GOT3 (cell line): ENCODE results near the gene CHD6.

Source experiments
- DNase-seq: peaks from one replicate; lab custom pipeline; 2025; ENCODE audit warnings: mixed read lengths; lab: John Stamatoyannopoulos, UW

Gene CHD6

DNA sequence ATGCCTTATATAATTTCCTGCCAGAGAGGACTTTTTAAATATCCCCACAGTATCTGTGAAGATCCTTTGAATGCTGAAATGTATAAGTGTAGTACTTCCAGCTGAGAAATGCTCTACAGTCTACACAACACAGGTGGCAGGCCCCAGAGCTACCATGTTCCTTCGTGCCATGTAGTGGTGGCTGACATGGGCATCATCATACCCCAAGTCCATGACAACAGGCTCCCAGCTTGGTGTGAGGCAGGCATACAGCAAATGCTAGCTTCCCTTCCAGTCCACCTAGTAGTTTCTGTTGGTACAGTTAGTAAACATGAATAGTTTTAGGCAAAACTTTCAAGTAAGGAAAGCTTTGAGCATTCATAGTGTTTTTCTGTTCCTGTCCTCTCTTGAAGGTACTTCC is 190.3 kb downstream of the CHD6 start:
- no peak for DNase-seq

DNA sequence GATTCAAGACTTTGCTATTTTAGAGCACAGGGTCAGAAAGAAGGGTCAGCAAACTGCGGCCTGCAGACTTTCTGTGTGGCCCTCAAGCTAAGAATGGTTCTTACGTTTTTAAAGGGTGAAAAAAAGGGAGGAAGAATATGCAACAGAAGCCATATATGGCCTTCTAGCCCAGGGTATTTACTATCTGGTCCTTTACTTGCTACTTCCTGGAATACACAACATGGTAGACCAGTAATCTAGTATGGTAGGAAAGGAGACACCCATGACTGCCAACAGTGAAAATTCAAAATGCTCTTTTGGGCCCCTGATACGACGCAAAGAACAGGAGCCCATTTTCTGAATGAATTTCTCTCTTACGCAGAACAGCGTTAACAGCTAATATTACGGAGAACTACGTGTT is 191.2 kb downstream of the CHD6 start:
- DNase-seq = no peak

DNA sequence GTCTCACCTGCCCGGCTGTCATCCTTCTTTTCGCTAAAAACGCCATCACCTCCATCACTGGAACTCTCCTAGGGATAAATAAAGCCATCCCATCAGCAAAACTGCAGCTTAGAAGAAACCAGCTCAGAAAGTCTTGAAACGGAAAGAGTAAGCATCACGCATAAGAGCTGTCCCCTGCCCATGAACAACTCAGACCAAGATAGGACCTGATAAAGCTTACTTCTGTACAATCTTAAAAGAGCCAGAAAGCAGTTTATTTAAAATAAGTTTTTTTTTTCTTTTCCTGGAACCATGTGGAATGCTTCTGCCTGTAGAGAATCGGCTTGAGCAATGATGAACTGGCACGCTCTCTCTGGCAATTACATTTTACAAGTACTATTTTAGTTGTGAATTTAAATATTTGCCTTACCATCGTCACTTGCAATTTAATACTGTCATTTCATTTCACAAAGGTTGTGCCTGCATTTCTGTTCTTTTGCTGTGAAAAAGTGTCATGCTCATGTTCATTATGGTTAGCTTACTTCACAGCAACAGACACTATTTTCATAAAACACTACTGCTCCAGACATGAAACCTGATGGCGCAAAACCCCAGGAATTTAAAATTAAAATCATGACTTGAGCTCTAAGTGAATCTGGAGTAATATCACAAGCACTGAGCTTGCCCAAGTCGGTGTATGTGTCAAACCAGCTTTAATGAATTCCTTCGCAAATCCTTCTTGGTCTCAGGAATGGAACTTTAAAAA is 191.9 kb downstream of the CHD6 start:
- no peak for DNase-seq

DNA sequence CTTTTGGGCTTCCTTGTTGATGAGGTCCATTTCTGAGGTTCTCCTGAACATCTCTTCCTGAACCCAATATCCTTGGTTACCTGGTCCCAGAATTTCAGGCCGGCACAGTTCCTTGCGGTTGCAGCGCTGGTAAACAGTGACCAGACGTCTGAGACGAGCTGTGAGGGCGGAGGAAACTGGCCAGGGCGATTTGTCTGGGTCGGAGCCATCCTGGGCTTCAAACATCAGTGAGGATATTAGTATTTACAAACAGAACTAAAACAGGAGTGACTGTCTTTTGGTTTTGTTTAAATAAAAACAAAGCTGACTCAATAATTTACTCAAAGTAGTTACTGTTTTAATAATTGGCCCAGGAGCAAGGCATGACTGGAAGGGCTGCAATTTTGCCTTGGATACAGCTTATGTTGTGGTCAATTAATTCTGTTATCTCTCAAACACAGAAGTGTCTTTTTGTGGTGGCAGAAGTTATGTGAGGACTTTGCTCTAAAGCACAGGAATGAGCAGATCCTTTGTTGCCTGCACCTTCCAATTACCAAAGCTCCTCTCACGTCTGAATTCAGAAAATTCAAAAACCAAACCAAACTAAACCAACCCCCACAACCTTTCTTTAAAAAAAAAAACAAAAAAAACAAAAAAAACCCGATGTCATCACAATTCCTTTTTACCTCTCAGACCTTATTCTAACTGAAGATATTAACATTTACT is 192.8 kb downstream of the CHD6 start:
- no peak for DNase-seq

DNA sequence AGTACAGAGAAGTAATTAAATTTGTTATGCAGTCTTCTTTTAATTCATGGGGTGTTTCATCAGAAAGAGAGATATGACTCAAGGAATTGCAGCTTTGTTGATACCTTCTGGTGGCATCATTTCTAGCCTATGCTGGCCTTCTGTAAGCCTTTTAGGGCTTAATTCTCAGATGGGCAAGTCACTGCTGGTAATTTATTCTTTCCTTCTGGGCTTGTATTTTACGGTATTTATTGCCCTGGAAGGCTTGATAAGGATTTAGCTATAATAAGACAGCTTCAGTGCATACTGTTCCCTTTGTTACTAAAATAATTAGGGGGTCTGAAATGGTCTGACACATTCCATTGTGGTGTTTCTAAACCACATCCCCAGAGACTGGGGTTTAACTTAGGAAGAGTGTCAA is 193.6 kb downstream of the CHD6 start:
- DNase-seq = no peak

DNA sequence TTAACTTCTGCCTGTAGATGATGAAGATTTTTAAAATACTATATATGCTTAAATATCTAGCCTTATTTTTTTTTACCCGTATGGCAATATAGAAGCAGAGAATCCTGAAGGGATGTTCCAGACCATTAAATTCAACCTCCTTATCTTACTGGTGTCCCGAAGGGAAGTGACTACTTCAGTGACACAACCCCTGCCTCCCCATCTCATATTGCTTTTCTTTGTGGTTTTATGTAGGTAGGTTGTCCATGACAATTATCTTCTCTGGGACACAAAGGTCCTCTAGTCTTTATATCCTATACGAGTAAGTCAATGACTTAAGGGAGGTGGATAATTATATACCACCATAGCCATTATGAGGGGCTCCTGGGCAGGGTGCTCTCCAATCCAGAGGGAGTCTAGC is 194.2 kb downstream of the CHD6 start:
- no peak for DNase-seq

DNA sequence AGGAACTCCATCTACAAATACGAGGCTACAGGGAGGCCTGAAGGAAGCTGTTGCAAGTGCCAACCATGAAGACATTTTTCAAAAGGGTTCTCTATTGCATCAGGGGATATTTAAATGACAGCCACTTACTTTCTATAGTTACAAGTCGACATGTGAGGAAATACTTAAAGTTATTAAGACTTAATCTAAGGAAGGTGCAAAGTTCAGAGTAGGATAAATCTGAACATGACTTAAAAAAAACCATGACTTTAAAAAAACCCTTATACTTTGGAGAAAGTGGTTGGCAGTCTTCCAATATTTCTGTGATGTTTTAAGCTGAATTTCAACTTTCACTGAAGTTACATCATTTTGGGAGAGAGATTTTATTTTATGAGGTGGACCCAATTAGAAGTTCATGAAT is 195.2 kb downstream of the CHD6 start:
- no peak for DNase-seq

DNA sequence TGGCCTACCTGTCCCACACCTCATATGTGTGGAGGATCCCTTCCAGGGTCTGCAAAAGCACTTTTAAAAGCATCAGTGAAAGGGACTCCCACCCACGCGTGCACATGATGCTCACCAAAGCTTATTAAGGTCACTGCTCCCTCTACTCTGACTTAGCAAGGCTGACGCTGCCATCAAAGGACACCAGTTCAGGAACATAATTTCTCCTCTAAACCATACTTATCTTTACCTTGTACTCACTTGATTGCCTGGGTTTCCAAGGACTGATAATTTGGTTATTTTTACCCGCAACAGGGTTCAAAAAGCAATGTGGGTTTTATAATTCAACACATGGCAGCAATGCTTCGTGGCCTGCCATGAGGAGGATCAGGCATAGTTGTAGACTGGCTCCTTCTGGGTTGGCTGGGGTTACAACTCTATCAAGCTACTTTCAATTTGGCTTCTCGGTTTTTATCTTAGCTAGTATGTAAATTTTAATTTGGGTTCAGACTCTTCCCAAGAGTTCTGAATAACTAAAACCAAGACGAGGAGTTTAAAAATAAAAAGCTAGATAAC is 199.4 kb downstream of the CHD6 start:
- no peak for DNase-seq

DNA sequence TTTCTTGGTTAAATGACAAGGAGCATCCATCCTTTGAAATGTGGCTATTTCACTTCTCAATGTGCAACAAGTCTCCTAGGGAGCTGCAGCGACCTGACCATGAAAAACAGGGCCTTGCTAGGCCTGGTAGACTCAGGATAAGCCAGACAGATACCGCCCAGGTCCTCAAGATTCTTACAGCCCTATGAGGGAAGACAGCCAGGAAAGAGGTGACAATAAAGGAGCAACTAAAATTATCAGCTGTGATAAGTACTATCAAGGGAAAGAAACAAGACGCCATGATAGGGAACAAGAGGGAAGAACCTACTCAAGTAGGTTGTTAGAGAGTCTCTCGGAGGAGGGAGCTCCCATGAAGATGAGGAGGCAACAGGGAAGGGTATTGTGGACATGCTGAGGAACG is 200.1 kb downstream of the CHD6 start:
- no peak for DNase-seq

DNA sequence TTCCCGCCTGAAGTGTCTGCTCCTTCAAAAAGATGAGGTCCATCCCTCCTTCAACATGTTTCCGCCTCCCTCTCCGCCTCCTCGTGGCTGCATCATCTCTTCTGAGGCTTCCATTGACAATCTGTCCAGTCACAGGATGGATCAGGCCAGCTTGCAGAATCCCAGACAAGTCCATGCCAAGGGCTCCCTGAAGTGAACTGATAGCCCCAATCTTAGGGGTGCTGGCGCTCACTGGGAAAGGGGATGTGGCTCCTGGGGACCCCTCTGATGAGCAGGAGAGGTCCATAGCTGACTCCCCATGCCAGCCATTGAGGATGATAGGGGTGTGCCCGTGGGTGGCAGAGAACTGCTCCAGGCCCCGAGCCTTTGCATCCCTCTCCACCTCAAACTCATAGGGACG is 203.0 kb downstream of the CHD6 start:
- no peak for DNase-seq

DNA sequence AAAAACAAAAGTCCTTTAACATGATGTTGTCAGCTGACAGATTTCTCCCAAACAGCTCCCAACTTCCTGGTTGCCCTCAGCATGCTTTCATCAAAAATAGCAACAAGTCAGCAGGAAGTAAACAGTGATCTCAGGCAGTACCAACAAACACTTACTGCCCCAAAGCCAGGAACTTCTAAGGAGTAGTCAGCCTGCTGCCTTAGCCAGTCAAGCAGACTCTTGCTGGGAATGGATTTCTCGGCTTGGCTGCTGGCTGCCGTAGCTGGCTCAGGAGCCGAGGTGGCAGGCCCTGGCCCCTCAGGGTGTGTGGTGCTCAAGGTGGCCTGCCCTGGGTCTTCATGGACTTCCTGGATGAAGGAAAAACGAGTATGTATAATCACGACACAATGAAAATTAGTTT is 205.0 kb downstream of the CHD6 start:
- no peak for DNase-seq

DNA sequence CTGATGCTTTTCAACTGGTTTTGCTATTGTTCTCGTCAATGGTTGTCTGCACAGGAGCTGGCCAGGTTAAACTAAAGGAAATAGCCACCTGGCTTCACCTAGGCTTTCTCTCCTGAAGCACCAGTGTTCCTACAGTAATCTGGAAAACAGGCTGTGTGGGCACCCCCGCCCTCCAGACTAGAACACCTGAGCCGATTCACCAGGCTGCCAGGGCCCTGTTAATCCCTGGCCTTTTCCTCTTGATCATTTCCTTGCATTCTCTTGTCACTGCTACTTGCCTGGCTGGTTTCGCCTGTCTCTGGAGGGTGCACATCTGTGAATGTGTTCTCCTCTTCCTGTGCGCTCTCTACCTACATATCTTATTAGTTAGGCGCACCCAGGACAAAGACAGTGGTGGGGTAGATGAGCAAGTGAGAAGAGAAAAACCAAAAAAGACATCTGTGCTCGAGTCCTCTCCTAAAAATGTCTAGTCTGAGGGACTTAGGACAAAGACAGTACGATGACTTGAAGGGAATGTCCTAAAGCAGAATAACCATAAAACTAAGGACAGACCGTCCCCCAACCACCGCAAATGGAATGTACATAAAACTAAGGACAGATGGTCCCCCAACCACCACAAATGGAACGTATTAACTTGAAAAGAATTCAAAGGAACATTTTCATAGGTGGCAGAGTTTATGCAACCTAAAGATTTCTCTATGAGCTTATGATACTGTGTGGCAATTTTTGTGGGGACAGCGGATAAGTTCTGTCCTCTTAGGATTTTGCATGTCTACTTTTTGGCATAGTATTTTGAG is 205.7 kb downstream of the CHD6 start:
- DNase-seq = no peak

DNA sequence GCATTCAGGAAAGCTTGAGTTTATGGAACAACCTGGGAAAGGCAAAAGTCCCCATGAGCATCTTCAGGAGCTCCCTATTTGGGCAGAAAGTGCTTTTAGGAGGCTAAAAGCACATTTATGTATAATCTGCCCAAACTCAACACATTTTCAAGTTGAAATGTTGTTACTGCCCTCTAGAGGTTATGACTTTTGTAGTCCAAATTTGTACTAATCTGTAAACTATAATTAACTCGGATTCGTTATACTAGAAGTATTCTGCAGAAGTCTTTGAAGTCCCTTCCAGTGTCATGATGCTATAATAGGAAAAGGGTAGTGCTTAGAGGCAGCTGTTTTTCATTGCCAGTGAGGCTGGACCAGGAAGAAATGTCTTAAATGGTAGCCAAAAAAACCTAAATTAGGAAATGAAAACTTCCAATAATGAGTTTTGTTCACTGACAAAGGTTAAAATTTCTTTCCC is 206.8 kb downstream of the CHD6 start:
- DNase-seq = no peak

DNA sequence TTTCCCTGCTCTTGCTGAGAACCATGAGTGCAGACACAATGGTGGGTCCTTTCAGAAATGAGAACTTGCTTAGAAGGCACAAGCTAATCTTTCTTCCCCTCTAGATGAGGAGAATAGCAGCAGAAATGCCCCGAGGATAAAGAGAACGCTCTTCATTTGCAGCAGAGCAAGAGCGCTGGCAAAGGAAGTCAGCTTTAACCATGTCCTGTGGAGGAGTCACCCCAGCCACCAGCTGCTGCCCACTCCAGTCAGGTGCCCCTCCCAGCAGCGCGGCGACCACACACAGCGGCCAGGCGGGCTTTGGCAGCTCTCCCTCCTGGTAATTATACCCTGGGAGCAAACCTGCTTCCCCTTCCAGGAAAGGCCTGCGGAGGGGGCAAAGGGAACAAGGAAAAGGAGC is 209.2 kb downstream of the CHD6 start:
- DNase-seq = no peak

DNA sequence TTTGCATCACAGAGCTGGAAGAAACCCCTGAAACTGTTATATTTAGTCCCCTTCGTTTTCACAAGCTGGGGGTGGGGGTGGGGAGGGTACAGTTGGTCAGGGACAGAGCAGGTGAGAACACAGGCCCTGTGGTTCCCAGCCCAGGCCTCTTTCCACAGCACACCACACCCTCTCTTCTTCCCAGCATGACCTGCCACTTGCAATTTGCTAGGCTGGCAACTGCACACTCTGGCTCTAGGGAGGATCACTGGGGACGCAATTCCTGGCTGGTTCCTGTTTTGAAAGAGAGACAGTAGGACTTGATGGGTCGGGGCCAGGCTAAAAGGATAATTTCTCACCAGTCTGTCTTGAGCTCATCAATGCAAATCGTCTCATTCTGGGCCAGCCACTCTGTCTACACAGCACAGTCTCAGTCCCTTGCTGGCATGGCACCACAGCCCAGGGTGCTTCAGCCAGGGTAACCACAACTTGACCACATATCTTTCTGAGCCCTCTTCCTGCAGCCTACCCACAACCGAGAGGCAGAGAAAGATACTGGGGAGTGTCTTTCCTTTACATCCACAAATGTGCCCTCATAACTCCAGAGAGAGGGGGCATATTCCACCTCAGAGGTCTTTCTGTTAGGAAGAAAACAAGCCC is 209.9 kb downstream of the CHD6 start:
- DNase-seq = no peak

DNA sequence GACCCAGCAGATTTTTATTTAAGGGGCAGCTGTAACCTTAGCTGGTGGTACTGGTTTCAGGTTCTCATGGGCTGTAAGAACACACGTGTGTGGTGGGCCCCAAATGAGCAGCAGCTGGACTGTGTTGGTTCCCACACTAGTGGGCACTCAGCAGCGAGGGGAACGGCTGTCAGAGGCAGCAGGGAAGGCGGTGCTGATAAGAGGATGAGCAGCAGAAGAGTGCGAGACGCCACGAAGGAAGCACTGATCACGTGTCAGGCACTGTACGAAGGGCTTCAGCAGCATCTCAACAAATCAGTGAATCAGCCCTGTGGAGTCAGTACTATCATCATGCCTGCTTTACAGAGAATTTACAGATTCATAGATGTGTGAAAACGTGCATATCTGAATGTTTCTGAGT is 210.6 kb downstream of the CHD6 start:
- no peak for DNase-seq

DNA sequence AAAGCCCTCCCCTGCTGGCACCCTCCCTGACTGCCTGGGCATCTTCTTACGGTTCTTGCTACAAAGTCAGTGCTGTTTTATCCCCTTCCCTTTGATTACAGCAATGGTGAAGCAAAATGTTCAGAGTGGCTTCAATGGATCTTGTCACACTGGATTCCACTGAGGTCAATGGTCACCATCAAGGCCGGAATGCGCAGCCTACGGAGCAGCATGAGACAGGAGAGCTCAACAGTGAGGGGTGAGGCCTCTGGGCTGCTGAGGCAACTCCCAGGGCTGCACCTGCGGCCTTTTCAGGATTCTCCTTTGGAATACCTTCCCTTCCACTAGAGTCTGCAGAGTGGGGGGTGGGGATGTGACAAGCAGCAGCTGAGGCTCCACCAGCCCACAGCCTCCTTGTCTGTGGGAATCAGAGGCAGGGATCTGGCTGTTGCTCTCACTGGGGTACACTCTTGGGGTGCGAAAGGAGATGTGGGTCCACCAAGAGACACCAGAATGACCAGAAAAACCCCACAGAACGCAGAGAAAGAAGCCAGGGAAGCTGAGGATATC is 211.2 kb downstream of the CHD6 start:
- DNase-seq = no peak

DNA sequence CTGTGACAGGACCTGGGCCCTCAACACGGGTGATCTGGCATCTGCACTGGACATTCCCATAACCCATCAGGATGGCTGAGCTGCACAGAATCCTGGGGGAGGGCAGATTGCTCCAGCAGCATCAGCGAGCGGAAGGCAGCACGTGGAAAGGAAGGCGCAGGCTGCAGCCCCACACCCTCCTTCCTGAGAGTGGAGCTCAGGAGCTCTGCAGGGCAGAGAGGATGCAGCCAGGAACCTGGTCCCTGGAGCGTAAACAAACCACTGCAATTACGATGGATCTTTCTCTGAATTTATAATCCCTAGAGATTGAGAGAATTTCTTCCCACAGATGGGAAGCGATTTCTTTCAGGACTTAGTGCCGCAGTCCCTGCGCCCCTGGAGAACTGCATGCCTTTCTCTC is 211.8 kb downstream of the CHD6 start:
- no peak for DNase-seq

DNA sequence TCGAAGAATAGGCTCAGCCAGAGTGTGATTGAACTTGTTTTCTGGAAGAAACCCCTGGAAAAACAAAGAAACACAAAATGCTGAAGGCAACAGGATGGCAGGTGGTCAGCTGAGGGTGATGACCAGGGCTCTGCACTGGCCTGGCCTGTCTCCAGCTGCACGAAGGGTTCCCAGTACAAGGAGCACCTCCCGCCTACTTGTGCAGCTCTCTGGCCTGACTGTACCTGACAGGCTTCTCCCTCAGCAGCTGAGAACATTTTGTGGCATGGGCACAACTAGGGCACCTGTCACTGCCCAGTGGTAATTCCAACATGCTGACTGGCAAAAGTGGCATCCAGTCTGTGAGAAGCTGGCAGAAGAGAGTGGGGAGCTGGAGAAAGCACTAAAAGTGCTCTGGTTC is 212.7 kb downstream of the CHD6 start:
- DNase-seq = no peak

DNA sequence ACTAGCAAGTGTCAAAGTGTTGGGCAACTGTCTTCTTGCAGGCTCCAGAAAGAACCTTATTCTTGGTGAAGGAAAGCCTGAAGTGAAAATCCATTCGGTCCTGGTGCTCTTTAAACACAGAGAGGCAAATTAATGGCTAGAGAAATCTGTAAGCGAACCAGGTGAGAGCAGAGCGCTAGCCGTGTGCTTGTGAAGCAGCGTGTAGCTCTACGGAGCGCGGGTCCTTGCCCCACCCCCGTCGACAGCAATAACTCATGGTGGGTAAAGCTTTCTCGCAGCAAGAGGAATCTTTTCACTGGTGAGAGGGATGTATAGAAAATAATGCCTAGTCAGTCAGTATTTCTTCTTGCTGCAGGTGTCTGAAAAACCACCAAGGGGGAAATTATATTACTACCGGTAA is 214.6 kb downstream of the CHD6 start:
- DNase-seq = no peak

DNA sequence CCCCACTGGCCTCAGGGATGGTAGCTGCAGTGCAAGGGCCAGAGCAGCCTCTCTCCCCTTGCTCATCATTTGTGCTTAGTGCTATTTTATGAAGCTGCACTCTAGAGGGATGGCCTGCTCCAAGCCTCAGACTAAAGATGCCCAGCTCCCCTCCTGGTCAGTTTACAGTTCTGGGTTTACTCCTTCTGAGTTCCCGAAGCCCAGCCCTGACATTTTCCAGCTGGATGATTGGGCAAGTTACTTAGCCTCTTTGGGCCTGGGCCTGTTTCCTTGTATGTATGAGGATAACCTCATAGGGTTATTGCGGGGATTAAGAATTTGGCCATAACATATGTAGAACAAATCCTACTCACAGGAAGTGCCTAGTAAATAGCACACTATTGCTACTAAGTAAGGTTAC is 219.8 kb downstream of the CHD6 start:
- no peak for DNase-seq
